Neural cell (in vitro differentiated cells): ENCODE data around the gene TLE3. TPM values are rescaled to one million over a fixed set of nuclear protein-coding genes. Genes with fewer than 3 reads are reported as not detected.

Source experiments
- H2AFZ ChIP-seq: fragments of 200-600, 300-800 bp; sonication (generic), shearing (Covaris generic); 2 replicates; pipeline ENCODE4 v1.6.0; 2014; ENCODE audit warnings: low read depth, mild to moderate bottlenecking, antibody characterized with exemption, low read length, moderate library complexity
- H3F3A ChIP-seq: fragments of 200-600 bp; shearing (Covaris generic); 2 replicates; pipeline ENCODE4 v1.6.1; 2016; ENCODE audit warnings: mild to moderate bottlenecking, moderate library complexity, mixed read lengths, antibody characterized with exemption, low read length; ENCODE audit not compliant: insufficient read depth, poor library complexity, severe bottlenecking
- H3K27ac ChIP-seq: fragments of 200-600, 300-800 bp; sonication (generic), shearing (Covaris generic); 2 replicates; pipeline ENCODE4 v1.5.1; 2014; ENCODE audit warnings: mild to moderate bottlenecking, low read length, moderate library complexity
- H3K27me3 ChIP-seq: fragments of 300-800, 200-600 bp; sonication (generic), shearing (Covaris generic); 2 replicates; pipeline ENCODE4 v1.6.0; 2014; ENCODE audit warnings: mild to moderate bottlenecking, low read depth, low read length, moderate library complexity; ENCODE audit not compliant: insufficient read depth
- H3K36me3 ChIP-seq: fragments of 300-800, 200-600 bp; sonication (generic), shearing (Covaris generic); 2 replicates; pipeline ENCODE4 v1.5.1; 2014; ENCODE audit warnings: mild to moderate bottlenecking, antibody characterized with exemption, low read length, moderate library complexity; ENCODE audit not compliant: insufficient read depth
- H3K4me2 ChIP-seq: fragments of 300-800, 200-600 bp; sonication (generic), shearing (Covaris generic); 2 replicates; pipeline ENCODE4 v1.6.0; 2014; ENCODE audit warnings: mild to moderate bottlenecking, low read length
- H3K4me3 ChIP-seq: fragments of 300-800, 200-600 bp; sonication (generic), shearing (Covaris generic); 2 replicates; pipeline ENCODE4 v1.5.1; 2014; ENCODE audit warnings: mild to moderate bottlenecking, low read length, moderate library complexity
- H3K79me2 ChIP-seq: fragments of 200-600 bp; shearing (Covaris generic); replicated peaks from 2 replicates; pipeline ENCODE4 v1.6.0; 2014; ENCODE audit warnings: mild to moderate bottlenecking, low read length, moderate library complexity; ENCODE audit not compliant: insufficient read depth
- H3K9ac ChIP-seq: fragments of 300-800, 200-600 bp; sonication (generic), shearing (Covaris generic); 2 replicates; pipeline ENCODE4 v1.6.1; 2016; ENCODE audit warnings: mild to moderate bottlenecking, low read length, mixed read lengths
- H3K9me2 ChIP-seq: fragments of 200-600 bp; shearing (Covaris generic); 2 replicates; pipeline ENCODE4 v1.6.1; 2016; ENCODE audit warnings: mild to moderate bottlenecking, low read length, mixed read lengths; ENCODE audit not compliant: insufficient read depth
- H3K9me3 ChIP-seq: fragments of 200-600, 300-800 bp; sonication (generic), shearing (Covaris generic); 2 replicates; pipeline ENCODE4 v1.6.1; 2016; ENCODE audit warnings: mild to moderate bottlenecking, mixed run types, low read length, moderate library complexity, mixed read lengths
- H4K20me1 ChIP-seq: fragments of 200-600 bp; shearing (Covaris generic); 2 replicates; pipeline ENCODE4 v1.6.1; 2016; ENCODE audit warnings: mild to moderate bottlenecking, mixed run types; ENCODE audit not compliant: insufficient read depth
- EP300 ChIP-seq: fragments of 450-650 bp; conservative IDR thresholded peaks from 2 replicates; pipeline ENCODE4 v1.6.1; 2014; ENCODE audit warnings: antibody characterized with exemption, mild to moderate bottlenecking, moderate library complexity; ENCODE audit not compliant: poor library complexity, severe bottlenecking
- EZH2 ChIP-seq: fragments of 200-600, 300-800 bp; shearing (Covaris generic), sonication (generic); IDR thresholded peaks from 2 replicates; pipeline ENCODE4 v1.6.1; 2014; ENCODE audit warnings: antibody characterized with exemption, low read length, borderline replicate concordance, mild to moderate bottlenecking; ENCODE audit not compliant: insufficient read depth, poor library complexity, severe bottlenecking
- MXI1 ChIP-seq: fragments of 450-650 bp; conservative IDR thresholded peaks from 2 replicates; pipeline ENCODE4 v1.6.1; 2014; ENCODE audit warnings: antibody characterized with exemption, mild to moderate bottlenecking; ENCODE audit not compliant: poor library complexity, severe bottlenecking
- POLR2AphosphoS5 ChIP-seq: IDR thresholded peaks from 2 replicates; pipeline ENCODE4 v1.6.1; 2012
- RAD21 ChIP-seq: fragments of 450-650 bp; conservative IDR thresholded peaks from 2 replicates; pipeline ENCODE4 v1.6.1; 2014; ENCODE audit warnings: antibody characterized with exemption, mild to moderate bottlenecking, moderate library complexity
- SMC3 ChIP-seq: fragments of 450-650 bp; conservative IDR thresholded peaks from 2 replicates; pipeline ENCODE4 v1.6.1; 2014; ENCODE audit warnings: antibody characterized with exemption, mild to moderate bottlenecking, moderate library complexity; ENCODE audit not compliant: poor library complexity
- TAF1 ChIP-seq: IDR thresholded peaks from 2 replicates; pipeline ENCODE4 v1.6.1; 2012; ENCODE audit warnings: low read depth
- polyA plus RNA-seq: library from polyadenylated mRNA; depleted of rRNA; stranded (reverse); fragments of >200 nt; gene quantifications from 2 replicates; pipeline ENCODE4 v1.2.3, GENCODE V29; 2014
- TF ChIP-seq, protein P1 (sequence below): IDR thresholded peaks from 2 replicates; pipeline ENCODE4 v1.6.1; 2012; ENCODE audit warnings: borderline replicate concordance
- TF ChIP-seq, protein P2 (sequence below): fragments of 450-650 bp; IDR thresholded peaks from 2 replicates; pipeline ENCODE4 v1.5.1; 2014; ENCODE audit warnings: antibody characterized with exemption, mild to moderate bottlenecking, moderate library complexity; ENCODE audit not compliant: poor library complexity, severe bottlenecking

Gene TLE3
- polyA plus RNA-seq, 1 donor from 2014 or later: 27.6 TPM

DNA sequence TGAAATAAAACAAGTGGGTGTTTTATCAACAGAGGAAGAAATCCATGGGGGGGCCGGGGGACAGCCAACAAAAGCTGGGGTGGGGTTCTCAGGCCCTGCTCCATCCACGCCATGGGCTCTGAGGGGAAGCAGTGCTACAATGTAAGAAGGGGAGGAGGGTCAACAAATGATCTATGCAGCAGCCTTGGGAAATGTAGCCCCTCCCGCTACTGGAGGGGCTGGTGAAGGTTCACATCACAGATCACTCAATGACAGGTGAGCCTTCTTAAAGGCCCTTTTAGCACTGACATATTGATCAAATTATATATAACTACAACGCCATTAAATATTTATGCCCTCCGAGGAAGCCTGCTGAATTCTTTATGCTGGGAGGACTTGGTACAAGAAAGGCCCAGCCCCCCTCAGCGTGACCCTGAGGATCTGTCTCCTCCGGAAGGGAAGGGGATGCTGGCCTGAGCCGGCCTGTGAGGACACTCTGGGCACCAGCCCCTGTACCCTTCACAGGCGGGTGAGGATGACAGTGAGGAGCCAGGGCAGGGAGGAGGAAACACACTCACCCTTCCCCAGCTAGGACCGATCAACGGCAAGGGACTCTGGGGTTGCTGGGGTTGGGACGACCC is 15.3 kb downstream of the TLE3 start:
- TF ChIP-seq RAD21: no peak
- TF ChIP-seq EP300: peak; percentile 21
- Histone ChIP-seq H3K9me3 (no peaks in the 10 kb centered on the region), H3F3A (no peaks in the 10 kb centered on the region), H3K9me2 (no peaks in the 10 kb centered on the region), H3K4me2 (no peak overlapping the region), H3K27ac (no peak overlapping the region), H4K20me1 (no peaks in the 10 kb centered on the region), H3K27me3 (no peaks in the 10 kb centered on the region), H3K79me2 (peaks cover 65% of the 10 kb centered on the region), H3K36me3 (no peaks in the 10 kb centered on the region), H3K9ac (peak overlapping the region; percentile 3), H2AFZ (no peak overlapping the region), H3K4me3 (peak overlapping the region; percentile 30)

DNA sequence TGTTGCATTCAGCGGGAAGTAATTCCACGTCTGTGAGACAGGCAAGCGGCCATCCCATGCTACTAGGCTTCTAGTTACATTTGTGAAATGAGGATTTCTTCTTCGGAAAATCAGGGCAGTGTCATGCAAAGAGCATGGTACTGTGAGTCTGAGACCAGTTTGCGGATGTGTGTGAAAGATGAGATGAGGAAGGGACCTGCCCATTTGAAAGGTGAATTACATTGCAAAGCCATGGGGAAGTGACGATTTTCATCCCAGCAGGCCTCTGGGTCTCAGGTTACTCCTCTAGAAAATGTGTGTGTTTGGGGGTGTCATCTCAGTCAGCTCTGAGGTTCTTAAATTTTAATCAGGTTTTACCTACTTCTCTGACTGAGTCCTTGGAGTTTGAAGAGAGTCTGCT is 16.1 kb downstream of the TLE3 start:
- Histone ChIP-seq H3K79me2 (peaks cover 69% of the 10 kb centered on the region), H3K9ac (no peak overlapping the region), H4K20me1 (no peaks in the 10 kb centered on the region), H3K9me2 (no peaks in the 10 kb centered on the region), H3K4me2 (no peak overlapping the region), H3K4me3 (peak overlapping the region; percentile 30), H3K9me3 (no peaks in the 10 kb centered on the region), H3K36me3 (no peaks in the 10 kb centered on the region), H3K27me3 (no peaks in the 10 kb centered on the region), H3F3A (no peaks in the 10 kb centered on the region), H2AFZ (no peak overlapping the region), H3K27ac (peak overlapping the region; percentile 9)
- TF ChIP-seq MXI1 (no peak), TAF1 (no peak), SMC3 (no peak), EP300 (no peak), RAD21 (no peak), POLR2AphosphoS5 (no peak), EZH2 (no peak)
- TF ChIP-seq, protein P1, sequence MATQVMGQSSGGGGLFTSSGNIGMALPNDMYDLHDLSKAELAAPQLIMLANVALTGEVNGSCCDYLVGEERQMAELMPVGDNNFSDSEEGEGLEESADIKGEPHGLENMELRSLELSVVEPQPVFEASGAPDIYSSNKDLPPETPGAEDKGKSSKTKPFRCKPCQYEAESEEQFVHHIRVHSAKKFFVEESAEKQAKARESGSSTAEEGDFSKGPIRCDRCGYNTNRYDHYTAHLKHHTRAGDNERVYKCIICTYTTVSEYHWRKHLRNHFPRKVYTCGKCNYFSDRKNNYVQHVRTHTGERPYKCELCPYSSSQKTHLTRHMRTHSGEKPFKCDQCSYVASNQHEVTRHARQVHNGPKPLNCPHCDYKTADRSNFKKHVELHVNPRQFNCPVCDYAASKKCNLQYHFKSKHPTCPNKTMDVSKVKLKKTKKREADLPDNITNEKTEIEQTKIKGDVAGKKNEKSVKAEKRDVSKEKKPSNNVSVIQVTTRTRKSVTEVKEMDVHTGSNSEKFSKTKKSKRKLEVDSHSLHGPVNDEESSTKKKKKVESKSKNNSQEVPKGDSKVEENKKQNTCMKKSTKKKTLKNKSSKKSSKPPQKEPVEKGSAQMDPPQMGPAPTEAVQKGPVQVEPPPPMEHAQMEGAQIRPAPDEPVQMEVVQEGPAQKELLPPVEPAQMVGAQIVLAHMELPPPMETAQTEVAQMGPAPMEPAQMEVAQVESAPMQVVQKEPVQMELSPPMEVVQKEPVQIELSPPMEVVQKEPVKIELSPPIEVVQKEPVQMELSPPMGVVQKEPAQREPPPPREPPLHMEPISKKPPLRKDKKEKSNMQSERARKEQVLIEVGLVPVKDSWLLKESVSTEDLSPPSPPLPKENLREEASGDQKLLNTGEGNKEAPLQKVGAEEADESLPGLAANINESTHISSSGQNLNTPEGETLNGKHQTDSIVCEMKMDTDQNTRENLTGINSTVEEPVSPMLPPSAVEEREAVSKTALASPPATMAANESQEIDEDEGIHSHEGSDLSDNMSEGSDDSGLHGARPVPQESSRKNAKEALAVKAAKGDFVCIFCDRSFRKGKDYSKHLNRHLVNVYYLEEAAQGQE: no peak
- TF ChIP-seq, protein P2, sequence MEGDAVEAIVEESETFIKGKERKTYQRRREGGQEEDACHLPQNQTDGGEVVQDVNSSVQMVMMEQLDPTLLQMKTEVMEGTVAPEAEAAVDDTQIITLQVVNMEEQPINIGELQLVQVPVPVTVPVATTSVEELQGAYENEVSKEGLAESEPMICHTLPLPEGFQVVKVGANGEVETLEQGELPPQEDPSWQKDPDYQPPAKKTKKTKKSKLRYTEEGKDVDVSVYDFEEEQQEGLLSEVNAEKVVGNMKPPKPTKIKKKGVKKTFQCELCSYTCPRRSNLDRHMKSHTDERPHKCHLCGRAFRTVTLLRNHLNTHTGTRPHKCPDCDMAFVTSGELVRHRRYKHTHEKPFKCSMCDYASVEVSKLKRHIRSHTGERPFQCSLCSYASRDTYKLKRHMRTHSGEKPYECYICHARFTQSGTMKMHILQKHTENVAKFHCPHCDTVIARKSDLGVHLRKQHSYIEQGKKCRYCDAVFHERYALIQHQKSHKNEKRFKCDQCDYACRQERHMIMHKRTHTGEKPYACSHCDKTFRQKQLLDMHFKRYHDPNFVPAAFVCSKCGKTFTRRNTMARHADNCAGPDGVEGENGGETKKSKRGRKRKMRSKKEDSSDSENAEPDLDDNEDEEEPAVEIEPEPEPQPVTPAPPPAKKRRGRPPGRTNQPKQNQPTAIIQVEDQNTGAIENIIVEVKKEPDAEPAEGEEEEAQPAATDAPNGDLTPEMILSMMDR: no peak
